GM19193 (cell line): Measurements from ENCODE around the gene RIC8A.

ENCODE experiments used
- POLR2A ChIP-seq: IDR thresholded peaks from 4 replicates; pipeline ENCODE4 v1.6.1; 2011; ENCODE audit not compliant: insufficient read depth, insufficient read length; ENCODE audit errors: extremely low read depth

Gene RIC8A

GRCh38 chr11:255176-255575 lies 47.7 kb downstream of the RIC8A start:
- no peak for TF ChIP-seq POLR2A

- no peak for TF ChIP-seq POLR2A
Measured at GRCh38 chr11:255816-256215, 48.3 kb downstream of the RIC8A start.

- no peak for TF ChIP-seq POLR2A
Measured at GRCh38 chr11:256952-257737, 49.6 kb downstream of the RIC8A start.

- TF ChIP-seq POLR2A, result no peak
Measured at GRCh38 chr11:257766-258493, 50.4 kb downstream of the RIC8A start.

GRCh38 chr11:259413-259812 lies 51.9 kb downstream of the RIC8A start:
- TF ChIP-seq POLR2A, result no peak

GRCh38 chr11:261624-262023 lies 54.1 kb downstream of the RIC8A start:
- TF ChIP-seq POLR2A, result no peak
